MG63 (cell line): Measurements from ENCODE around the gene CUL9. TPM values are rescaled to one million over a fixed set of nuclear protein-coding genes. Genes with fewer than 3 reads are reported as not detected.

Source experiments
- DNase-seq: peaks from one replicate; pipeline ENCODE4 v3.0.0-alpha.2; 2020
- H3K27me3 ChIP-seq: fragments of 250-450 bp; sonication (Bioruptor Pico); 2 replicates; pipeline ENCODE4 v1.5.1; 2020; ENCODE audit warnings: mild to moderate bottlenecking, moderate library complexity
- H3K36me3 ChIP-seq: fragments of 250-450 bp; sonication (Bioruptor Pico); 2 replicates; pipeline ENCODE4 v1.5.1; 2020; ENCODE audit warnings: mild to moderate bottlenecking, moderate library complexity
- H3K4me3 ChIP-seq: fragments of 250-450 bp; sonication (Bioruptor Pico); 2 replicates; pipeline ENCODE4 v1.5.1; 2020; ENCODE audit warnings: mild to moderate bottlenecking, moderate library complexity
- H3K9me3 ChIP-seq: fragments of 250-450 bp; sonication (Bioruptor Pico); 2 replicates; pipeline ENCODE4 v1.5.1; 2020; ENCODE audit warnings: mild to moderate bottlenecking, moderate library complexity
- total RNA-seq: library from RNA; depleted of rRNA; stranded (reverse); fragments of >200 nt; shearing (Covaris generic); gene quantifications from 2 replicates; pipeline ENCODE4 v1.2.3, GENCODE V29; 2014; ENCODE audit warnings: low replicate concordance

CUL9 gene
- total RNA-seq, 1 experiment from 2014 or later = 6.2 TPM

DNA sequence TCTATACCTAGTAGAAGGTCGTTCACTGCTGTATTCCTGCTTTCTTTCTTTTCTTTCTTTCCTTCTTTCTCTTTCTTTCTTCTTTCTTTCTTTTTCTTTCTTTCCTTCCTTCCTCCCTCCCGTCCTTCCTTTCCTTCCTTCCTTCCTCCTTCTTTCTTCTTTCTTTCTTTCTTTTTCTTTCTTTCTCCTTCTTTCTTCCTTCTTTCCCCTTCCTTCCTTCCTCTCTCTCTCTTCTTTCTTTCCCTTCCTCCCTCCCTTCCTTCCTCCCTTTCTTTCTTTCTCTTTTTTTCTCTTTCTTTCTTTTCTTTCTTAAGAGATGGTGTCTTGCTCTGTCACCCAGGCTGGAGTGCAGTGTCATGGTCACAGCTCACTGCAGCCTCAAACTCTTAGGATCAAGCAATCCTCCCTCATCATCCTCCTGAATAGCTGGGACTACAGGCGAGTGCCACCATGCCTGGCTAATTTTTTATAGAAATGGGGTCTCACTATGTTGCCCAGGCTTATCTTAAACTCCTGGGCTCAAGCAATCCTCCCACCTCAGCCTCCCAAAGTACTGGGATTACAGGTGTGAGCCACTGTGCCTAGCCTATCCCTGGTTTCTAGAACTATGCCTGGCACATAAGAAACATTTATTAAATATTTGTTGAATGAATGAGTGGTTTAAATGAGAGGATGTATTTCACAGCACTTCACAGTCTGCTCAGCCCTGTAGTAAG lies 49.9 kb downstream of the CUL9 start:
- H3K27me3 ChIP-seq = no peaks in the 10 kb centered on the region
- no peaks in the 10 kb centered on the region for H3K36me3 ChIP-seq
- H3K9me3 ChIP-seq = no peaks in the 10 kb centered on the region
- no peak for DNase-seq
- no peak overlapping the region for H3K4me3 ChIP-seq

DNA sequence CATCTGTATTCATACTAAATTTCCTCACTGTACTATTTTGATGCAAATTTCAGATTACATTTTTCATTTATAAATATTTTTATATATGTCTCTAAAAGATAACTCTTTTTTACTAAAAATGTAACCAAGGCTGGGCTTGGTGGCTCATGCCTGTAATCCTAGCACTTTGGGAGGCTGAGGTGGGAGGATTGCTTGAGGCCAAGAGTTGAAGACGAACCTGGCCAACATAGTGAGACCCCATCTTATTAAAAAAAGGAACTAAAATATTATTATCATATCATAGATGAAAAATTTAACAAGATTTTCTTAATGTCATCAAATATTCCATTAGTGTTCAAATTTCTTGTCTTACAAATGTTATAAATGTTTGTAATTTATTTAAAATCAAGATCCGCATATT lies 53.8 kb downstream of the CUL9 start:
- no peak overlapping the region for H3K4me3 ChIP-seq
- H3K36me3 ChIP-seq = no peaks in the 10 kb centered on the region
- DNase-seq = no peak
- H3K27me3 ChIP-seq = no peaks in the 10 kb centered on the region
- 0 out of 2 replicates have a peak, but pooled peaks cover 4% of the 10 kb centered on the region for H3K9me3 ChIP-seq

DNA sequence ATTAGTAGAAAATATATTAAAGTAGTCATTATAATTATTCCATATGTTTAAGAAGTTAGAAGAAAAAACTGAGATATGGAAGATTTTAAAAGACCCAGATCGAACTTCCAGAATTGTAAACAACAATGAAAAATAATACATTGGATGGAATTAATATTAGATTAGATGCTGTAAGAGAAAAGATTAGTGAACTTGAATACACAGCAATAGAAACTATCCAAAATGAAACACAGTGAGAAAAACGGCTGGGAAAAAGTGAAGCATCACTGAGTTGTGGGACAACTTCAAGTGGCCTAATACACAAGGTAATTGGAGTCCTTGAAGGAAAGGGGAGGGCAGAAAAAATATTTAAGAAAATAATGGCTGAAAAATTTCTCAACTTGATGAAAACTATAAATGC lies 57.1 kb downstream of the CUL9 start:
- H3K36me3 ChIP-seq = no peaks in the 10 kb centered on the region
- H3K27me3 ChIP-seq = peaks cover 6% of the 10 kb centered on the region; the same call in 1 of the 2 replicates
- H3K4me3 ChIP-seq = no peak overlapping the region
- DNase-seq = no peak
- H3K9me3 ChIP-seq = 0 out of 2 replicates have a peak, but pooled peaks cover 4% of the 10 kb centered on the region

DNA sequence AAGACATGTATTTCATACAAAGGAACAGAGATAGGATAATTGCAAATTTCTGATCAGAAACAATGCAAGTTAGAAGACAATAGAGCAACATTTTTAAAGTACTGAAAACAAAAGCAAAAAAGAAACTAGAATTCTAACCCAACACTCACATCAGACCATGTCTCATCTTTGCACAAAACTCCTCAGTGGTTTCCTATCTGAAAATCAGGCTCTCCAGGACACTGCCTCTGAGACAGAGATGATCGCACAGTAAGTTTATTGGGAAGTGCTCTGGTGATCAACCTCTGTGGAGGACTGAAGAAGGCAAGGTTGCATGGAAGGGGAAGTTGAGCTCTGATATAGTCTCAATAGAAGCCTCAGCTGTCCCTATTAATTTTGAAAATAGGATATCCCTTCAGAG lies 59.0 kb downstream of the CUL9 start:
- H3K36me3 ChIP-seq = no peaks in the 10 kb centered on the region
- H3K27me3 ChIP-seq = peaks cover 6% of the 10 kb centered on the region; the same call in 1 of the 2 replicates
- 0 out of 2 replicates have a peak, but pooled peaks cover 4% of the 10 kb centered on the region for H3K9me3 ChIP-seq
- no peak overlapping the region for H3K4me3 ChIP-seq
- DNase-seq = no peak

DNA sequence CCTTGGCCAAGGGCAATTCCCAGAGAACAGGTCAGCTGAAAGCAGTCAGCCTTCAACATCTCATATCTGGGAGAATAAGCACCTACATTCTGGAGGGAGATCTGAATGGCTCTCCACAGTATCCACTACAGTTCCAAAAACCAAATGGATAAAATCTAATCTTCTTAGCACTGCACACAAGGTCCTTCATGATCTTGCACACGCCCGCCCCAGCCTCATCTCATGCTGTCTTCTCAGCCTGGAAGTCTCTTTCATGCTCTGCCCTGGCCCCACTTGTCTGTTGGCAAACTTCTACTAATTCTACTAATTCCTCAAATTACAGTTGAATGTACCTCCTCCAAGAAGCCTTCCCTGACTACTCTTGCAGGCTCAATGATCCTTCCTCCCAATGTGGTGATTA lies 59.5 kb downstream of the CUL9 start:
- DNase-seq = no peak
- Histone ChIP-seq H3K9me3 (0 out of 2 replicates have a peak, but pooled peaks cover 4% of the 10 kb centered on the region), H3K27me3 (peaks cover 6% of the 10 kb centered on the region; the same call in 1 of the 2 replicates)

DNA sequence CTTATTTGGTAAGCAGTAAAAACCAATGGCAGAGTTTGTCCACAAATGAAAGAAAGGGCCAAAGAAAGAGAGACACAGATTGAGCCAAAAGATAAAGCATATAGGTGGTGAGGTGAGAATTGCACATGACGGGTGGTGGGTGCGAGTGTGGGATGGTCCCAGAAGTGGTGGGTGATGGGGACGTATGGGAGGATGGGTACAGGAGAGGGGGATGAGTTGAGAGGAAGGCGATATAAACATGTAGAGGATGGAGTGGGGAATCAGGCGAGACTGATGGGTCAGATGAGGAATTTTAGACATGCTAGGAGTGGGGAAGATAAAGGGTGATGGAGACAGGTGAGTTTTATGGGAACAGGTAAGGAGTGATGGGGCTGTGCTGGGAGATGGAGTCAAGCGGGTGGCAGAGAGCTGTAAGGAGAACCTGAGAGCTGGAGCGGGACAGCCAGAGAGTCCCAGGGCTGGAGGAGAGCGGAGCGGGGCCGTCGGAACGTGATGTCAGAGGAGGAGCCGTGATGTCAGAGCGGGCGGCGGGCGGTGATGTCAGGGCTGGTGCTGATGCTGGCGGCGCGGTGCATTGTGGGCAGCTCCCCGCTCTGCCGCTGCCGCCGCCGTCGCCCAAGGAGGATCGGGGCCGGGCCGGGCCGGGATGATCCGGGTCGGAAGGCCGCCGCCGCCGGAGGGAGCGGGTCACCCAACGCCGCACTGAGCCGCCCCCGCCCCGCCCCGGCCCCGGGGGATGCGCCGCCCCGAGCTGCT lies 61.1 kb downstream of the CUL9 start, which contains the start of gene TTBK1:
TTBK1 (plus strand) TSS at position 574 of the 756 bp plus-strand sequence. CDS start 3,180 bp downstream, outside the sequence.
- H3K36me3 ChIP-seq = no peaks in the 10 kb centered on the region
- H3K9me3 ChIP-seq = 0 out of 2 replicates have a peak, but pooled peaks cover 4% of the 10 kb centered on the region
- no peak within 1 kb of the TSS for H3K4me3 ChIP-seq
- H3K27me3 ChIP-seq = peaks cover 6% of the 10 kb centered on the region; the same call in 1 of the 2 replicates
- DNase-seq = no peak

More for the DNA sequence above, 59.5 kb downstream of the CUL9 start:
- no peaks in the 10 kb centered on the region for H3K36me3 ChIP-seq
- H3K4me3 ChIP-seq = no peak overlapping the region

DNA sequence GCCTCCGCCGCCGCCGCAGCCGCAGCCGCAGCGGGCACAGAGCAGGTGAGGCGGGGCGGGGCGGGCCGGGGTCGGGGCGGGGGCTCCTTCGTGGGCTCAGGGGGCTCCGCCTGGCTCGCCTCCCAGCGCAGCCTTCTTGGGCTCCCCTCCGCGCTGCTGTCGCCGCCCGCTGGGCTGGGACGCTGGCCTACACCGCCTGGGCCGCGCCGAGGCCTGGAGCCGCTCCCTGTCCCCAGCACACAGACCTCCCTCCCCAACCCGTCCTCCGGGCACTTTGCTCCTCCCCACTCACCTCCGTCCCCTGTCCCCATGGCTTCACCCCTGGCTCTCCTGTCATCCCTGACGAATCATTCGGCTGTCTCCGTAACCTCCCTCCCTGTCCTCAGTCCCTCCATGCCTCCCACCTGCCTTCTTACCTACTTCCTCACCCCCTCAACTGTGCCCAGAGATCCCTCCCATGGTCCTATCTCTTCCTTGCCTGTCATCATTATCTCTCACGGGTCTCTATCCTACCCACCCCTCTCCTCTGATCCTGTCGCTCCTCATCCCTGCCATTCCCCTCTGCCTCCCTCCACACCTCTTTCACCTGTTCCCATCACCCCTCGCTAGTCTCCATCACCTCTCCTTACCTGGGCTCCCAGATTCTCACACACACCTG lies 61.8 kb downstream of the CUL9 start:
- Histone ChIP-seq H3K27me3 (peaks cover 6% of the 10 kb centered on the region; the same call in 1 of the 2 replicates), H3K9me3 (0 out of 2 replicates have a peak, but pooled peaks cover 4% of the 10 kb centered on the region), H3K4me3 (no peak overlapping the region), H3K36me3 (no peaks in the 10 kb centered on the region)
- no peak for DNase-seq

DNA sequence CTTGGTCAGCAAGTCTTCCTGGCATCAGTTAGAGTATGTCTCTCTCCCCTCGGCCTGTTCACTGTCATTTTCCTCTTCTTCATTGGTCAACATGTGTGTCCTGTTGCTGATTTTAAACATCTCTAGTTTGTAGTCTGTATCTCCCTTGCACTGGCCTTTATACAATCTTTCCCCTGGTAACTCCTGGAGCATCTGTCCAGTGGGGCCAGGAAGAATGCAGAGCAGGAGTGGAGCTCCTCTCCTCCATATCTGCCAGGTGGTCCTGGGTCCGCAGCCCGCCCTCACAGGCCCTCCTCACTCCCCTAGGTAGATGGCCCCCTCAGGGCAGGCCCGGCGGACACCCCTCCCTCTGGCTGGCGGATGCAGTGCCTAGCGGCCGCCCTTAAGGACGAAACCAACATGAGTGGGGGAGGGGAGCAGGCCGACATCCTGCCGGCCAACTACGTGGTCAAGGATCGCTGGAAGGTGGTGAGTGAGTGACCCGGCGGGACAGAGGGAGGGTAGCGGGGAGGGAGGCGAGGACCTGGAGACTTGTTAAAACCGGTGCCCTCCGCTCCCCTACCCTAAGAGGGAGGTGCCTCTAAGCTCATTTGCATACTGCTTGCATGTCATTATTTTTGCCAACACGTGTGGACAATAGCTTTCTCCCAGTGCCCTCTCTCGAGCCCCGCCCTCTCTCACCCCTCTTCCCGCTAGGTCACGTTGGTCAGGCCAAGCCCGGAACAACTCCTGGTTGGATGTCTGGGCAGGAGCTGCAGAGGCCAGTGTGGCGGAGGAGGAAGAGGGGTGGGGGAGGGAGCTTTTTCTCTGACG lies 64.5 kb downstream of the CUL9 start:
- Histone ChIP-seq H3K9me3 (no peaks in the 10 kb centered on the region), H3K27me3 (peaks cover 6% of the 10 kb centered on the region; the same call in 1 of the 2 replicates), H3K36me3 (no peaks in the 10 kb centered on the region), H3K4me3 (no peak overlapping the region)
- no peak for DNase-seq

DNA sequence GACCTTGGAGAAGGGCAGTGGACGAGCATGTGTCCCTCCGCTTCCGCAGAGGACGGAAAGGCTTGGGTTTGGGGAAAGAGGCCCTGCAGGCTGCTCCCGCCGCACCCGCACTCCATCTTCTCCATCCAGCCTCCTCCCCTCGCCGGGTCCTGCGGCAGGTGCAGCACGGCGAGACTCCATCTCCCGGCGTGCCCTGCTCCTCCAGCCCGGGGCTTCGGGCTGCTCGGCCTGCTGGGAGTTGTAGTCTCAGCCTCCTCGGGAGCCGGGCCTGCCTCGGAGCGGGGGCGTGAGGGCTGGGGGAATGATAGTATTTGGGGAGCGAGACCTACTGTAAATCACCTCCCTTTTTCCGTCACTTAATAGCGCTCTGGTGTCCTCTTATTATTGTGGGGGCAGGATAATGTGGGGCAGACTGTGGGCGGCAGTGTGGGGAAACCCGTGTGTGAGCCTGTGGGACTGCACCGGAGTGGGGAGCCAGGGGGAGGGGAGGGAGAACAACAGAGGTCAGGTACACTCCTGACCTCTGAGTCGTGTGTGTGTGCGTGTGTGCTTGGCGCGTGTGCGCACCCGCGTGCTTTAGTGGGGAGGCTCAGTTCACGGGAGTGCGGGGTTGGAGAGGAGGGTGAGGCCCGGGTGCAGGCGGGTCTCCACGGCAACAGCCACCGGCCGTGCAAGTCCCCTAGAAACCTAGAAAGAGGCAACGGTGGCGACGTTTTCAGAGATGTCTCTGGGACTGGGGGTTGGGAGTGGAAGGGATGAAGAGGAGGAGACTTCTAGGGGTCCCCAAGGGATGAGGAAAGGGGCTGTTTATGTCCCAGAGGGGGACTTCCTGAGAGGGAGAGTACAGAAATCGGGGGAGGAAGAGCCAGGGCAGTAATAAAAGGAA lies 65.4 kb downstream of the CUL9 start:
- Histone ChIP-seq H3K9me3 (no peaks in the 10 kb centered on the region), H3K36me3 (no peaks in the 10 kb centered on the region), H3K27me3 (peaks cover 6% of the 10 kb centered on the region; the same call in 1 of the 2 replicates), H3K4me3 (no peak overlapping the region)
- no peak for DNase-seq

DNA sequence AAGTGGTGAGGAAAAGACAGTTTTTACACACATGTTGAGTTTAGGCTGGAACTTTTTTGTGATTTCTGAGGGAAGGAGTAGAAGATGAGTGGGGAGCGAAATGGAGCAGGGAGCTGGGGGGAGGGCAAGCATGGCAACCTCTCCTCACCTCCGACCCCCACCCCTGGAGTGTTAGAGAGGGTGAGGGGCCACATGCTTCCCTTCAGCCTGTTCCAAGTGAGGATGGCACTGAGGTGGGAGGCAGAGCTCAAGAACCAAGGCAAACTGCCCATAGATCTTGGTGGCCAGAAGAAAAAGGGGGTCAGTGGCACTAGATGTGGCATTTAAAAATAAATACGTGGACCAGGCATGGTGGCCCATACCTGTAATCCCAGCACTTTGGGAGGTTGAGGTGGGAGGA lies 66.1 kb downstream of the CUL9 start:
- H3K4me3 ChIP-seq = no peak overlapping the region
- H3K36me3 ChIP-seq = no peaks in the 10 kb centered on the region
- H3K9me3 ChIP-seq = no peaks in the 10 kb centered on the region
- H3K27me3 ChIP-seq = peaks cover 2% of the 10 kb centered on the region; the same call in 1 of the 2 replicates
- DNase-seq = no peak

DNA sequence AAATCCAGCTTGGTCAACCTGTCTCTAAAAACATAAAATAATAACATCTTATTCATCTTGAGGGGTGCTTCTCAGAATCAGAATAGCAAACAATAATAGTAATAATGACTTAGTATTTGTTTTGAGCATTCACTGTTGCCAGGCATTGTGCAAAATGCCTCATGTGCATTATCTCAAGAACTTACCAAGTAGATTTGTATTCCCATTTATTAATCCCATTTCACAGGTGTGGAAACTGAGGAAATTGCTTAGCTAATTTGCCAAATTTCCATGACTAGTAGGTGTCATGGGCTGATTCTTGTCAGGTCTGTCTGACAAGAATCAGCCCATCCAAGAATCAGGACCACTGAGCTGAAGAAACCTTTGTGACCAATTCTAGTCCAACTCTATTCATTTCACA lies 66.8 kb downstream of the CUL9 start:
- Histone ChIP-seq H3K9me3 (no peaks in the 10 kb centered on the region), H3K4me3 (no peak overlapping the region), H3K36me3 (no peaks in the 10 kb centered on the region), H3K27me3 (no peaks in the 10 kb centered on the region; the same call in 1 of the 2 replicates)
- no peak for DNase-seq

DNA sequence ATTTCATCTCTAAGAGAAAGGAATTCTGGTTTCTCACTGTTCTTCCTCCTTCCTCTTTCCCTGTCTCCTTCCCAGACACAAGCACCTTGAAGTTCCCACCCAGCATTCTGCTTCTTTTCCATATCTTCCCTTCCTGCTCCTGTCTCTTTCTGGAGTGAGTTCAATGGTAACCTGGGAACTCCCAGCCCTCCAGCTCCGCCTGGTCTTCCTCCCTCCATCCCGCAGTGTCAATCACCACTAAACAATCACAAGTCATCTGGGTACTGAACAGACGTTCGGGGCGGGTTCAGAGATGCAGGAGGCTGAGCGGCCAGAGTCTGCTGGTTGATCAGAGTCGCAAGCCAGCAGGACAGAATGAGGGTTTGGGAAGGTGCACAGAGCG lies 69.0 kb downstream of the CUL9 start:
- H3K9me3 ChIP-seq = no peaks in the 10 kb centered on the region
- no peak for DNase-seq
- H3K36me3 ChIP-seq = no peaks in the 10 kb centered on the region
- no peaks in the 10 kb centered on the region; the same call in 1 of the 2 replicates for H3K27me3 ChIP-seq
- H3K4me3 ChIP-seq = no peak overlapping the region

DNA sequence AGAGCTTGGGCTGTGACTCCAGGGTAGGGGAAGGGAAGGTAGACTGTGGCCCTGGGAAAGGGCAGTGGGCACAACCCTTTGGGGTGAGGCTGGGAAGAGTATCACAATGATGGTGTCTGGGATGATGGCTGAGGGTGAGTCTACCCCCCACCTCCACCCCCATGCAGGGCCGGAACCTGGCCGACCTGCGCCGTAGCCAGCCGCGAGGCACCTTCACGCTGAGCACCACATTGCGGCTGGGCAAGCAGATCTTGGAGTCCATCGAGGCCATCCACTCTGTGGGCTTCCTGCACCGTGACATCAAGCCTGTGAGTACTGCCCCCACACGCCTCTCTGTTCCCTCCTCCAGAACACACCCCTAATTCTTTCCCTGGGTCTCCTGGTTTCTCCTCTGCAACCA lies 71.4 kb downstream of the CUL9 start:
- Histone ChIP-seq H3K27me3 (no peaks in the 10 kb centered on the region; the same call in 1 of the 2 replicates), H3K9me3 (no peaks in the 10 kb centered on the region), H3K36me3 (no peaks in the 10 kb centered on the region), H3K4me3 (no peak overlapping the region)
- DNase-seq = no peak

DNA sequence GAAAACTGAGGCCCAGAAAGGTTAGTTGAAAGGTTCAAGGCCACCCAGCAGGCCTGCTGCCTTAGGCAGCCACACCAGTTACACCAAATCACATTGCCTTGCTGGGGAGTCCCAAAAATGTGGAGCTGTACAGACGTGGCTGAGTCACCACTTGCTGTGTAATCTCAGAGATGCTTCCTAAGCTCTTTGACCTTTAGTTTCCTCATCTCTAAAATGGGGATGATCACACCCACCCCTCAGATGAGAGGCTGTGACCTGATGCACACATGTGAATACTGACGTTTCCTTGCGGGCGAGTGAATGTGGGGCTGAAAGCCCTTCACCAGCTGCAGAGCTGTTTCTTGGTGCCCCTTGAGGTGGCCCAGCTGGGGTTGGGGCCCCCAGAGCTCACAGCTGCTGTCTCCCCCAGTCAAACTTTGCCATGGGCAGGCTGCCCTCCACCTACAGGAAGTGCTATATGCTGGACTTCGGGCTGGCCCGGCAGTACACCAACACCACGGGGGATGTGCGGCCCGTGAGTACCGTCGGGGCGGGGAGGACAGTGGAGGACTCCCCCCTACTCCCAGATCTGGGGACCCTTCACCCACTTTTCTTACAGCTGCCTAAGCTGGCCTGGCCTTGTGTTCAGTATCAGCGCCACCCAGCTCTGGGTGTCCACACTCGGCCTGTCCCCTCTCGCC lies 72.3 kb downstream of the CUL9 start:
- Histone ChIP-seq H3K27me3 (no peaks in the 10 kb centered on the region; the same call in 1 of the 2 replicates), H3K36me3 (no peaks in the 10 kb centered on the region), H3K9me3 (no peaks in the 10 kb centered on the region), H3K4me3 (no peak overlapping the region)
- no peak for DNase-seq

DNA sequence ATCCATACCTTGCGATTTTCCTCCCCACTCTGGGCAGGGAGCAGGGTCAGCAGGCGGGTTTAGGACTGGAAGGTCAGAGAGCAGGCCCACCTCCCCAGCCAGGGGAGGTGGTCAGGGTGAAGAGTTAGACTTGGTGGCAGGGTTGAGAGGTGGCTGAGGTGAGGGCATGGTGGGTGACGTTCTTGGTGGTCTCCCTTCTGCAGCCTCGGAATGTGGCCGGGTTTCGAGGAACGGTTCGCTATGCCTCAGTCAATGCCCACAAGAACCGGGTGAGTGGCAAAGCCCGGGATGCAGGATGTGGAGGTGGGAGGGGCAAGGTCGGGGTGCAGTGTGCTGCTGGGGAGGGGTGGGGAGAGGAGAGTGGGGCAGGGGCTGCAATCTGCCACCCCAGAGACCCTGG lies 72.8 kb downstream of the CUL9 start:
- H3K4me3 ChIP-seq = no peak overlapping the region
- DNase-seq = no peak
- no peaks in the 10 kb centered on the region; the same call in 1 of the 2 replicates for H3K27me3 ChIP-seq
- no peaks in the 10 kb centered on the region for H3K9me3 ChIP-seq
- H3K36me3 ChIP-seq = no peaks in the 10 kb centered on the region
